Islet of Langerhans (tissue), 1 donor: Measurements from ENCODE around the gene DCAF6.
A peak's percentile ranks its signal among the peaks of the same experiment; 100 is the strongest.

Experiments
- FAIRE-seq: peaks from one replicate; lab custom pipeline; 2011; peaks lifted over from hg19 to GRCh38; lab: Jason Lieb, UNC

DCAF6 gene

GRCh38 chr1:167968569-167968968 lies 32.1 kb downstream of the DCAF6 start:
- no peak for FAIRE-seq

GRCh38 chr1:167973832-167974231 lies 37.3 kb downstream of the DCAF6 start:
- FAIRE-seq, result no peak

DNA sequence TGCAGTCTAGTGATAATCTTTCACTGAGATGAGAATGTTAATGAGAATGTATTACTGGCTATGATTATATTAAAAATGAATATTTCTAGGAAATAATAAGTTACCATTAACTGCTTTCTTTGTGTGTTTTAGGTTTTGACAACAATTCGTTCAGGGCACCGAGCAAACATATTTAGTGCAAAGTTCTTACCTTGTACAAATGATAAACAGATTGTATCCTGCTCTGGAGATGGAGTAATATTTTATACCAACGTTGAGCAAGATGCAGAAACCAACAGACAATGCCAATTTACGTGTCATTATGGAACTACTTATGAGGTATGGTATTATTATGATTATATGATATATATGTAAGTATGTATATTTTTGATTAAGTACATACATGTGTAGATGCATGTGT lies 38.2 kb downstream of the DCAF6 start:
- no peak for FAIRE-seq

- no peak for FAIRE-seq
These were observed 40.8 kb downstream of the DCAF6 start for GRCh38 chr1:167977245-167977644.

DNA sequence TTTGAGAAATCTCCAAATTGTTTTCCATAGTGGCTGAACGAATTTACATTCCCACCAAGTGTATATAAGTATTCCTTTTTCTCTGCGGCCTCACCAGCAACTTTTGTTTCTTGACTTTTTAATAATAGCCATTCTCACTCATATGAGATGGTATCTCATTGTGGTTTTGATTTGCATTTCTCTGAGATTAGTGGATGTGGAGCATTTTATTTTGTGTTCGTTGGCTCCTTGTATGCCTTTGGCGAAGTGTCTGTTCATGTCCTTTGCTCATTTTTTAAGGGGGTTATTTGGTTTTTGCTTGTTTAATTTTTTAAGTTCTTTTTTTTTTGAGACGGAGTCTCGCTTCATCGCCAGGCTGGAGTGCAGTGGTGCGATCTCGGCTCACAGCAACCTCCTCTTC lies 45.5 kb downstream of the DCAF6 start:
- FAIRE-seq, result no peak

GRCh38 chr1:167983797-167984420 lies 47.4 kb downstream of the DCAF6 start:
- no peak for FAIRE-seq

DNA sequence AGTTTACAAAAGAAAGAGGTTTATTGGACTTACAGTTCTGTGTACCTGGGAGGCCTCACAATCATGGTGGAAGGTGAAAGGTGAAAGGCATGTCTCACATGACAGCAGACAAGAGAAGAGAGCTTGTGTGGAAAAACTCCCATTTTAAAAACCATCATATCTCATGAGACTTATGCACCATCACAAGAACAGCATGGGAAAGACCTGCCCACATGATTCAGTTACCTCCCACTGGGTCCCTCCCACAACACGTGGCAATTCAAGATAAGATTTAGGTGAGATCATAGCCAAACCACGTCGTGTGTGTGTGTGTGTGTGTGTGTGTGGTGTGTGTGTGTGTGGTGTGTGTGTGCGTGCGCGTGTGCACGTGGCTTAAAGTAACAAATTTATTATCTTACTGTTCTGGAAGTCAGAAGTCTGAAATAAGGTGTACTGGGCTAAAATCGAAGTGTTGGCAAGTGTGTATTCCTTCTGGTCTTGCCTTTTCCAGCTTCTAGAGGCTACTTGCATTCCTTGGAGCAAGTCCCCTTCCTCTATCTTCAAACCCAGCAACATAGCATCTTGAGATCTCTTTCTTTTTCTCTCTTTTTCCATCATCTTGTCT lies 48.5 kb downstream of the DCAF6 start:
- no peak for FAIRE-seq

- FAIRE-seq, result no peak
These were observed 50.7 kb downstream of the DCAF6 start for GRCh38 chr1:167987174-167987573.

GRCh38 chr1:167991546-167991945 lies 55.1 kb downstream of the DCAF6 start:
- no peak for FAIRE-seq

GRCh38 chr1:167993720-167994119 lies 57.2 kb downstream of the DCAF6 start:
- FAIRE-seq, result peak; percentile 92

DNA sequence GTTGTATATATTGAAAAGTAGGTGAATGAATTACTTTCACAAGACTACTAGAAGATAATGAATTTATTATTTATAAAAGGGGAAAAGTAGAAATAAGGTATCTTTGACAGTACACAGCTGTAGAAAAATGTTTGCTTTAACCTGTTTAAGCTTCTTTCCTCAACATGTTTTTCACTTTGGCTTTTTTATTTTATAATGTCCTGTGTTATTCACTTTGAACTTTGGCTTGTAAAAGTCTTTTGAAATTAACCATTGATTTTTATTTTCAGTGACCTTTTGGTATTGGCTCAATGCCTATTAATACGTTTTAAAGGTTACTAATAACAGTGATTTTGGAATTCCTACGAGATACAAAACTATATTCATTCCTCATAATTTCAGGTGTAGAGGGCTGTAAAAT lies 58.1 kb downstream of the DCAF6 start:
- FAIRE-seq, result no peak

GRCh38 chr1:167995038-167995437 lies 58.6 kb downstream of the DCAF6 start:
- FAIRE-seq, result no peak

- no peak for FAIRE-seq
These were observed 59.8 kb downstream of the DCAF6 start for GRCh38 chr1:167996266-167996665.

DNA sequence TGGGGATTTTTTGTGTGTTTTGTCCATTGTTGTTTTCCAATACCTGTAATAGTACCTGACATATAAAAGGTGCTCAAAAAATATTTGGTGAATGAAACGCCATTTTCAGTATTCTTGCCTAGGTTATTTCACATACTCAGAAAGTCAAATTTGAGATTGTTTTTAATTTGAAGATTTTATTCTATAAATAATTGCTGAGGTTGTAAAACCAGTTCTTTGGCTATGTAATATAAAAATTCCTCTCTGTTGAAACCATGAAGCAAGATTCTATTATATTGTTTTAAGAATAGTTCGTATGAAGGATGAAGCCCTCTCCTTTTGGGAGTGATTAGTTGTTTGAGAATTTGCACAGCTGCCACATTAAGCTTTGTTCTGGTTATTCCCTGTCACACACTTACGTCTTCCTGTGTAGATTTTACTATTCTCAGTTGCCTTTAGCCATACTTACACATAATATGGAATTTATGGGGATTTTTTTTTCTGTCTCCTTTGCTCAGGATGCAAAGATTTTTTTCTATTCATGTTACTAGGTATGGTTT lies 60.6 kb downstream of the DCAF6 start:
- no peak for FAIRE-seq

GRCh38 chr1:167999877-168000276 lies 63.4 kb downstream of the DCAF6 start:
- FAIRE-seq, result no peak

DNA sequence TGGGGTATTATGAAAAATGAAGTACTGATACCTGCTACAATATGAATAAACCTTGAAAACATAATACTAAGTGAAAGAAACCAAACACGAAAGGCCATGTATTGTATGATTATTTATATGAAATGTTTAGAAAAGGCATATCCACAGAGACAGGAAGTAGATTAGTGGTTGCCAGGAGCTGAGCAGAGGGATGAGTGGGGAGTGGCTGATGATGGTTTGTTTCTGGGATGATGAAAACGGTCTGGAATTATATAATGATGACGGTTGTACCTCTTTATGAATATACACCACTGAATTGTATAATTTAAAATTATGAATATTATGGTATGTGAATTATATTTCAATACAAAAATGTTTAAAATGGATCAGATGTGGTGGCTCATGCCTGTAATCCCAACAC lies 64.2 kb downstream of the DCAF6 start:
- FAIRE-seq, result no peak

DNA sequence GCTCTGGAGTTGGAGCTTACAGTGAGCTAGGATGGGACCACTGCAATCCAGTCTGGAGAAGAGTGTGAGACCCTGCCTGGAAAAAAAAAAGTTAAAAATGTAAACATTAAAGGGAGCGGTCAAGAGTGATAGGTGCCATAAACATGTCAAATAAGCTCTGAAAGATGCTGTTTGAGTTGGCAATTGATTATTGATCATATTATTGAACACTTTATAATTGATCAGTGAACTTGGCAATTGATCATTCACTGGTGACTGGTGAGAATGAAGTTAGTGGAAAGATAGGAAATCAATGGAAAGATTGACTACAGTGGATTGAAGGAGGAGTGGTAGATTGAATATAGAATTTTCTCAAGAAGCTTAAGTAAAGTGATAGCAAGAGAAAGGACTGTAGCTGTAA lies 64.7 kb downstream of the DCAF6 start:
- FAIRE-seq, result no peak

- no peak for FAIRE-seq
These were observed 68.0 kb downstream of the DCAF6 start for GRCh38 chr1:168004531-168004930.

DNA sequence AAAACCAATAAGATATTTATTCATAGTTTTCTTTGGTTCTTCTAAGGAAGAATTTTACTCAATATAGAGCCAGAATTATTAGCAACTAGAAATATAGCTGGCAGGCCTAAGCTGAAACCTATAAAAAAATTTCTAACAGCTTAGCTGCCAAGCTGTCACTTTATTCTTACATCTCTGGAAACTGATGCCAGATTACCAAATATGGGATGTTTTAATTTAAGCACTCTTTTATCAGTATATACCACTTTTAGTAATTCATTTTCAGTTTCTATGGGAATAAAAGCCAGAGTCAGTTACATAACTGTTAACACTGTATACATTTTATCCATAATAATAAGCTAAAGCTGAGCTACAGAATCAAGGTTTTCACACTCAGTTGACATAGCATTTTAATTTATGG lies 69.0 kb downstream of the DCAF6 start:
- FAIRE-seq, result no peak

GRCh38 chr1:168007691-168008090 lies 71.2 kb downstream of the DCAF6 start:
- FAIRE-seq, result no peak

DNA sequence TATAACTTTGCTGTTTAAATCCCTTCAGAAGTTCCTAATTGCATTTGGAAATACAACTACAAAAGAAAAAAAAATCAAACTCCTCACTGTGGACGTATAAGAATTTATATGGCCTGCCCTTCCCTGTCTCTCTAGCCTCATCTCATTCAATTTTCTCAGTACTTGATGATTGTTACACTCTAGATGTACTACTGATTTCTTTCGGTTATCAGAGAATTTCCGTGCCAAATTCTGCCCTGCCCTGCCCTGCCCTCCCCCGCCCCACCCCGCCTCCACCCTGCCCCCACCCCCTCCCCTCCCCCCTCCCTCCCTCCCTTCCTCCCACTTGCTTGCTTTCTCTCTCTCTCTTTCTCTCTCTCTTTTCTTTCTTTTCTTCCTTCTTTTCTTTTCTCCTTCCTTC lies 72.1 kb downstream of the DCAF6 start:
- FAIRE-seq, result no peak

DNA sequence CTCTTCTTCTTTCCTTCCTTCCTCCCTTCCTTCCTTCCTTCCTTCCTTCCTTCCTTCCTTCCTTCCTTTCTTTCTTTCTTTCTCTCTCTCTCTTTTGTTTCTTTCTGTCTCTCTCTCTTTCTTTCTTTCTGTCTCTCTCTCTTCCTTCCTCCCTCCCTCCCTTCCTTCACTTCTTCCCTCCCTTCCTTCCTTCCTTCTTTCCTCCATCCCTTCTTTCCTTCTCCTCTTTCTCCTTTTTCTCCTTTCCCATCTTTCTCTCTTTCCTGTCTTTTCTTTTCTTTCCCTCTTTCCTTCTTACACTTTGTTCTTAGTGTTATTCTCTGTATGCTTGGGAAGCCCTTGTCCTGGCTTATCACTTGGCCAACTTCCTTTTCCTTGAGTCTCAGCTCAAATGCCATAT lies 72.8 kb downstream of the DCAF6 start:
- no peak for FAIRE-seq

DNA sequence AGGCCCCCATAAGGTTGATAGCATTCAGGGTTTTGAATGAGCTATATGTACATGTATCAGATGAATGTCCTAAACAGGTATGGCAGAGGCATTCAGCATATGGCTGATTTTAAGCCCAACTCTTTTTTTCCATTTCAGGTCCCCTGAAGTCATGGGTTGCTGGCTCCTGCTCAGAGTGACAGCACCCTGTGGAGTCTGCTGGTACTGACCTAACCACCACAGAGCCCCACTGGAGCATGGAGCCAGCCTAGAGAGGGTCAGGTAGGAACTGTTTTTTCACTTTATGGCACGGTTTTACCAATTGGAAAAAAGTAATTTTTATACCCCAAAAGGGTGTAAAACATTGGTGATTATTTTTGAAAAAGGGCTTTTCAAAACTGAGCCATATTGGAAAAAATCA lies 82.9 kb downstream of the DCAF6 start:
- no peak for FAIRE-seq

- no peak for FAIRE-seq
These were observed 94.7 kb downstream of the DCAF6 start for GRCh38 chr1:168031198-168031597.
